Esophagus squamous epithelium (tissue), 4 donors: ENCODE data around the gene PTPRN2.

Experiments
- POLR2A ChIP-seq, 4 donors: fragments of 450-650 bp; IDR thresholded peaks; one replicate each; pipeline ENCODE4 v1.6.1; 2017; ENCODE audit warnings: antibody characterized with exemption in 4 of 4, mild to moderate bottlenecking in 4 of 4, moderate library complexity in 3 of 4
- TF ChIP-seq, protein P1 (sequence below), 6 experiments: fragments of 450-650 bp in 4 of 6; fragments of 200-600 bp in 2 of 6; sonication (generic) in 2 of 6; IDR thresholded peaks; one replicate each; pipeline ENCODE4 v1.5.1; 2016 to 2019; ENCODE audit warnings: antibody characterized with exemption in 6 of 6, mild to moderate bottlenecking in 4 of 6, moderate library complexity in 4 of 6

DNA sequence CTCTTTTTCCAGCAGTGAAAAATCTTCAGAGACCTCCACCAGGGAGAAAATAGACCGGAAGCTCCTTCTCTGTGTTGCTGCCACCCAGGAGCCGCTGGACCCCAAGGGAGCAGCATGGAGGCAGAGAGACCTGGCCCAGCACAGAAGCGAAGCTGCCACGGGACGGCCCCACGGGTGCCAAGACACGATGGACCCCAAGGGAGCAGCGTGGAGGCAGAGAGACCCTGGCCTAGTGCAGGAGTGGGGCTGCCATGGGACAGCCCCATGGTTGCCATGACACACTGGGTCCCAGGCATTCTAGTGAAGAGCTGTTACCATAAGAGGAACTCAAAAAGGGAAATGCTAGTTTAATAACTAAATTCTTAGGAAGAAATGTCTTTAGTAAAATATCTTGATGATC, 186.3 kb downstream of the PTPRN2 start:
- TF ChIP-seq POLR2A (IDR thresholded peaks at IDR 0.05) = no peak
- TF ChIP-seq, protein P1, sequence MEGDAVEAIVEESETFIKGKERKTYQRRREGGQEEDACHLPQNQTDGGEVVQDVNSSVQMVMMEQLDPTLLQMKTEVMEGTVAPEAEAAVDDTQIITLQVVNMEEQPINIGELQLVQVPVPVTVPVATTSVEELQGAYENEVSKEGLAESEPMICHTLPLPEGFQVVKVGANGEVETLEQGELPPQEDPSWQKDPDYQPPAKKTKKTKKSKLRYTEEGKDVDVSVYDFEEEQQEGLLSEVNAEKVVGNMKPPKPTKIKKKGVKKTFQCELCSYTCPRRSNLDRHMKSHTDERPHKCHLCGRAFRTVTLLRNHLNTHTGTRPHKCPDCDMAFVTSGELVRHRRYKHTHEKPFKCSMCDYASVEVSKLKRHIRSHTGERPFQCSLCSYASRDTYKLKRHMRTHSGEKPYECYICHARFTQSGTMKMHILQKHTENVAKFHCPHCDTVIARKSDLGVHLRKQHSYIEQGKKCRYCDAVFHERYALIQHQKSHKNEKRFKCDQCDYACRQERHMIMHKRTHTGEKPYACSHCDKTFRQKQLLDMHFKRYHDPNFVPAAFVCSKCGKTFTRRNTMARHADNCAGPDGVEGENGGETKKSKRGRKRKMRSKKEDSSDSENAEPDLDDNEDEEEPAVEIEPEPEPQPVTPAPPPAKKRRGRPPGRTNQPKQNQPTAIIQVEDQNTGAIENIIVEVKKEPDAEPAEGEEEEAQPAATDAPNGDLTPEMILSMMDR (IDR thresholded peaks at IDR 0.05) = no peak
